ENCODE measurements around the gene PTPRN2.

- TF ChIP-seq CTCF (IDR thresholded peaks at IDR 0.05; ENCODE audit: low read depth, low read length) (no peak), MYC (IDR thresholded peaks at IDR 0.05; ENCODE audit: low read depth, low read length) (no peak)
Measured at GRCh38 chr7:157693071-157693520, 894.5 kb downstream of the PTPRN2 start.
